ENCODE data around the gene CD300H.

DNA sequence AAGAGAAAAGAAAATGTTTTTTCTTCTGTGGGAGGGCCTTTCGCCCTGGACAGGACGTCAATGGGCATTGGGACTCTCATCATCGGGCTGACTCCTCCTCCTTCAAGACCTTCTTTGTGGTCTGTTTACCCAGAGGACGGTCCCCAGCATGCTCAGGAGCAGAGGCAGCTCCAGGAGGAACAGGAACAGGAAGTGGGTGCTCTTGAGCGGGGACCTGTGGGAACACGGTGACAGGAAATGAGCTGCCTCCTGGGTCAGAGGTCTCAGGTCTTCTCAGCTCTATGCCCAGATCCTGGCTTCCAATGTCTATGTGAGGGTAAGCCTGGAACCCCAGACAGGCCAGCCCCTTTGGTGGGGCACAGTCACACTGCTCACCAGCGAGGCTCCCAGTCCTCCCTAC lies 12.6 kb upstream of the CD300H start:
- TF ChIP-seq, protein P1, sequence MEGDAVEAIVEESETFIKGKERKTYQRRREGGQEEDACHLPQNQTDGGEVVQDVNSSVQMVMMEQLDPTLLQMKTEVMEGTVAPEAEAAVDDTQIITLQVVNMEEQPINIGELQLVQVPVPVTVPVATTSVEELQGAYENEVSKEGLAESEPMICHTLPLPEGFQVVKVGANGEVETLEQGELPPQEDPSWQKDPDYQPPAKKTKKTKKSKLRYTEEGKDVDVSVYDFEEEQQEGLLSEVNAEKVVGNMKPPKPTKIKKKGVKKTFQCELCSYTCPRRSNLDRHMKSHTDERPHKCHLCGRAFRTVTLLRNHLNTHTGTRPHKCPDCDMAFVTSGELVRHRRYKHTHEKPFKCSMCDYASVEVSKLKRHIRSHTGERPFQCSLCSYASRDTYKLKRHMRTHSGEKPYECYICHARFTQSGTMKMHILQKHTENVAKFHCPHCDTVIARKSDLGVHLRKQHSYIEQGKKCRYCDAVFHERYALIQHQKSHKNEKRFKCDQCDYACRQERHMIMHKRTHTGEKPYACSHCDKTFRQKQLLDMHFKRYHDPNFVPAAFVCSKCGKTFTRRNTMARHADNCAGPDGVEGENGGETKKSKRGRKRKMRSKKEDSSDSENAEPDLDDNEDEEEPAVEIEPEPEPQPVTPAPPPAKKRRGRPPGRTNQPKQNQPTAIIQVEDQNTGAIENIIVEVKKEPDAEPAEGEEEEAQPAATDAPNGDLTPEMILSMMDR (conservative IDR thresholded peaks at IDR 0.05; ENCODE audit: low read length) = no peak
- no peak for TF ChIP-seq EZH2phosphoT487 (IDR thresholded peaks at IDR 0.05; ENCODE audit: borderline replicate concordance)

Measured in Loucy (cell line).